ENCODE data around the gene SAPCD1.

The SAPCD1 gene

DNA sequence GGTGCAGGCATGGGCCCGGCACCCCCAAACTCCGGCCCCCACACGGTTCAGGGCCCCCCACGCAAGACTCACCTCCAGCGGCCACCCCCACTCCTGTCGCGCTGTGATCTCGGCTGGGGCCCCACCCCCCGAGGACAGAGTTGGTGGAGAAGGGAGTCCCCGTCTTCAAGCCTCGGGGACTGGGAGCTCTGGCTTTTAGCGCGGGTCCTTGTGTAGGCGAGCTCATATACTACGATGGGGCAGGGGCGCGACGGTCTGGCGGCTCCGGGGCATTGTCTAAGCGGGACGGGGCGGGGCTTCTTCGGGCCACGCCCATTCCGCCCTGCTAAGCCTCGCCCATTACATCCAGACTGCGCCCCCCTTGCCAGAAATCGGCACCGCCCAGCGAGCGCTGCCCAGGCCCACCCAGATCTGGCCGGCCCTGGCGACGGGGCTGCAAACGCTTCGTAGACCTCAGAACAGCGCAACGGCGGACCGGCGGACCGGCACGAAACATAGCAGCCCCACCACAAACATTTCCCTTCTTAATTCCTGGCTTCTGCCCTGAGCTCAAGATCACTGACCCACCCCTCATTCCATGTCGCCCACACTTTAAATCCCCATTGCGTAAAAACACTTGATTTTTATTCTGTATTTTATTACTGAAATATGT lies 32.4 kb upstream of the SAPCD1 start:
- peak; percentile 96 for DNase-seq

DNA sequence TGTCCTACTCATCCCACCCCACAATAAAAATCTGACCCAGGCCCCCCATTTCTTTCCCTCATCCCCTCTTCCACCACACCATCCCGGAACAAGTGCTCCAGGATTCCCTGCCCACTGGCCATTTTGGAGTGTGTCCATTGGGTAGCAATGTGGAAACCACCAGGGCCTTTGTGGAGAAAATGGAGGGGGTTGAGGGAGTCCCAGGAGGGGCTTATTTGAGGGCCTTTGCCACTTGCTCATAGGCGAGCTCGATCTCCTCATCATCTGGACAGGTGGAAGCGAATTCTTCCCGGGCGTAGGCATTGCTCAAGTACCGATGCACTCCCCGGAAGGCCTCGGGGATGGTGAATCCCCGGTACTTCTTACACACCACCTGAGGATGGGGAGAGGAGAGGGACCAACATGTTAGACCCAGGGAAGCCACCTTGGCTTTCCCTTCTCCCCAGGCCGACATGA lies 31.8 kb upstream of the SAPCD1 start:
- DNase-seq = no peak

DNA sequence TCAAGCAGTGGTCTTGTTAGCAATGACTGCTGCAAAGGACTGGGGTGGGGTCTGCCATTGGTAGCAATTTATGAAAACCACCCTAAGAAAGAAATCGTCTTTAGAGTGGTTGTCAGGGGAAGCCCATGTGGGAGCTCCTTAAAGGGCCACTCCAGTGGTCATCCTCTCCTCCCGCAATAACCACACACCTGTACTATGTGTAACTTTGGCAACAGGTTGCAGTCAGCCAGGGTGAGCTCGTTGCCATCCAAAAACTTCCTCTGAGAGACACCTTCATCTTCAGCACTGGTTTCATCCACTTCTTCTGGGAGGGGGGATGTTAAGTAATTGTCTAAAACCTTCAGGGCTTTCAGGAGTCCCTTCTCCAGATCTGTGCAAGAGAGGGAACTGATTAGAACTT lies 30.4 kb upstream of the SAPCD1 start:
- DNase-seq = no peak

DNA sequence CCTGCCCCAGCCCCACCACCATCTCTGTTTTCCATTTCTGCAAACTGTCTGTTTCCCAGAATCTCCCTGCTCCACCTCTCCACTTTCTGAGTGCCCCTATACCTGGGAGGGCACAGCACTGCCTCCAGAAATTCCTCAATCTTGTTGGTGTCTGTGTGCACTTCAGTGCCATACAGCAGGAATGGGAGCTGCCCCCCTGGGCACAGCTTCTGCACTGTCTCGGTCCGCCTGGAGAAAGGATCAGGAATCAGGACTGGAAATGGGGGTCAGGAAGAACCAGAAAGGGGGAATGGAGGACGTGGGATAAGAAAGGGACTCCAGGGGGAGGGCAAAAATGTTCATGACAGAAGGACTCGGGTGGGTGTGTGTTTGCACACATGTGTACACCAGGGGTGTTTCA lies 28.7 kb upstream of the SAPCD1 start:
- no peak for DNase-seq

DNA sequence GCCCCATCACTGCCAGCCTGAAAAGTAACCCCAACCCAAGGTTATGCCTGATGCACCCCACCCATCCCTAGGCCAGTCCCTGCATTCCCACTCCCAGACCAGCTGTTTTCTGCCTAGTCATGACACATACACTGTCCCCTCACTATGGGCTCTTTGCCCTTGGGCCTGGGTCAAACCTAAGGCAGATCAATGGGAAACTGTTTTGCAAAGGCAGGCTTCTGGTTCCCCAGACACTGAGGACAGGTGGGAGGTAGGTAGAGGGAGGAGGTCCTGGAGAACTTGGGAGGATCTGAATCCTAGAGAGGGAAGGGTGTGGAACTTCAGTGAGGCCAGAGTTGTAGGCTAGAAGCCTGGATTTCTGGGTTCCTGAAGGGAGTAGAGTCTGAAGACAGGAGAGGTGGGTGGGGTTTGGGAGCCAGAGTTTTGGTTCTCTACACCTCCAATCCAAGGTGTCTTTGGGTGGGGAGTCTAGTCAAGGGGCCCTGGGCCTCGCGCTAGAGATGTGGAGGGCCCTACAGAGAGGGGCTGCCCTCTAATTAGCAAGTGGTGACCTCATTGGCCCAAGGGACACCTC lies 28.1 kb upstream of the SAPCD1 start:
- no peak for DNase-seq

DNA sequence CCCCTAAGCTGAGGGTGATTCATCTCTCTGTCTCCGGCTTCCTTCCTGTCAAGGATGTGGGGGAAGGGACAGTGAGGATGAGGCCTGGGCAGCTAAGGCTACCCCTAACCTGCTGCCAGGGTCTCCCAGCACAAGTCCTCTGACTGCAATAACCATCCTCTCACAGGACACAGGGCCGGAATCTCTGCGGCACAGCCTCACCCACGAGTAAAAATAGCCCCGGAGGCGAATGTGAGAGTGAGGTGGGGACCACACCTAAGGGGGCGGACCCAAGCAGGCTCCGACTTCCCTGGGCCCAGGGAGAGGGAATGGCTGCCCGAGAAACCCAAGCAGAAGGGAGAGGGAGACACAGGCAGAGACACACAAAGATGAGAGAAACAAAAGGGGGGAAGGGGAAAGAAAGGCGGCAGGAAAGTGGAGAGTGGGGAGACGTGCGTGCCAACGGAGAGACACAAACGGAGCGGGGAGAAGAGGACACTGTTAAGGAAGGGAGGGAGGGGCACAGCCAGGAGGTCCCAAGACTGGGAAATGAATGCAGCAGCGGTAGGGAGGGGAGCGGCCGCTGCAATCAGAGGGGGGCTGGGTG lies 27.5 kb upstream of the SAPCD1 start:
- DNase-seq = peak; percentile 57

DNA sequence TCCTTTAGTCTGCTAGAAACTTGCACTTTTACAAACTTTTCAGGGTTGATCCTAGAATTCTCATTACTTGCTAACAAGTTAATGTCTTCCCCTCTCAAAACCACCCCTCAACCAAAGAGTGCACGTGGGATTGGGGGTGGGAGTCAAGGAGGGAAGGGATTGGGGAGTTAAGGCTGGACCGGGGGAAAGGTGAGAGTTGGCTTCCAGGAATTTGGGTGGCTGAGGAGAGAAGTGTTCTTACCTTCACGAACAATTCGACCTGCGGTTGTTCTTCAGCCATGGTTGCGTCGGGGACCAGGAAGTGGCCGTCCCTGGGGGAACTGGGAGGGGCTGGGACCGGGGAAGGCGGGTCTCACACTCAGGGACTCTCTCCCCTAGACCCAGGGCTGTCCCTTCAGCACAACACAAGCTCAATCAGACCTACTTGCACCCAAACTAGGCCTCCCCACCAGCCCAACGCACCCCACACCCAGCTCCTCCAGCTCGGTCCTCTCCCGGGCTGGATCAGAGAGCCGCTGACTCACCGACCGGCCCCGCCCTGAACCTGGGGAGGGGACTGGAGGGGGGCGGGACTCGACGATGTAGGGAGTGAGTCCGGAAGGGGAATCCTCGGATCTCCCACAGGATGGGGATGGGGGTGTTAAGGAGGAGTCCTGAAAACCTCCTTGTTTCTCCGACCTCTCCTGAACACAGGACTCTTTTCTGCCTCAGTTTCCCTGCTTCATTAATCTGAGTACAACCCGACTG lies 26.3 kb upstream of the SAPCD1 start, which contains the start of gene CLIC1:
TSS of gene CLIC1 (minus strand) at position 510 of the 747 bp plus-strand sequence. CDS start at position 280, 230 bp downstream.
- peak; percentile 92 for DNase-seq

DNA sequence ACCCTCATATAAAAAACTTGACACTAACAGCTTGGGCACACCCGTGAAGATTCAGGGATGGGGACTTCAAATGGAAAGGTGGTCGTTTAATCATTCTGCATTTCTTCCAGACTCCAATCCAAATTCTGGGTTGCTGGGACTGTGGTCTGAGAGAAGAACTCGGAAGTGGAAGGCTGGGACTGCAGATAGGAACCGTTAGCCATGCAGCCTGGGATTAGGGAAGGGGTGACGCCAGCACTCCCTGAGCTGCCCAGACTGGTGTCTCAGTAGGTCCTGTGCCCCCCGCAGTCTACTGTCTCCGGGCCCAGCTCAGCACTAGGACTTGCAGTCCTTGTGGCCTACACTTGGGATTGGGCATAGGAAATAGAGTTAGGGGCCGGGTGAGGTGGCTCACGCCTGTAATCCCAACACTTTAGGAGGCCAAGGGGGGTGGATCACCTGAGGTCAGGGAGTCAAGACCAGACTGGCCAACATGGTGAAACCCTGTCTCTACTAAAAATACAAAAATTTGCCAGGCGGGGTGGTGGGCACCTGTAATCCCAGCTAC lies 25.6 kb upstream of the SAPCD1 start:
- DNase-seq = no peak

DNA sequence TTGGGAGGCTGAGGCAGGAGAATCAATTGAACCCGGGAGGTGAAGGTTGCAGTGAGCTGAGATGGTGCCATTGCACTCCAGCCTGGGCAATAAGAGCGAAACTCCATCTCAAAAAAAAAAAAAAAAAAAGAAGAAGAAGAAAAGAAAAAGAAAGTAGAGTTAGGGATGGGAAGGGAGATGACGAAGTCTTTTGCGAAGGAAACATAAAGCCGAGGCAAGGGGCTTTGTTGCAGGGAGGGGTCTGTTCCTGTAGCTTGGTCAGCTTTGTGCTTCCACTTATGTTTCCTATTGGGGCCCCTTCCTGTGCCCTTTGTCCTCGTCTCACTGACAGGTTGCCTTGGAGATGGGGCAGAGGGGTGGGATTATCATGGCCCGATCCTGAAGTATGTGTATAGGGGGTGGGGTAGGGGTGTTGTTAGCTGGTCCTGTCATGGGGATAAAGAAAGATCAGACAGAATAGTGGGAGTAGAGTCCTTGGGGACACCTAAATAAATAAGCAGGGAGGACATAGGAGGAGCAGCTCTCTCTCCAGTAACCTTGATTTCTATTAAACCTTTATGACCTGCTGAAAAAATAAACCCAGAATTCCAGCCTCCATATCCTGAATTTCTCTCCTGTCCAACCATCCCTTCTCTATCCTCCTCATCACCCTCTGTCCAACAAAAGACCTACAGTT lies 25.0 kb upstream of the SAPCD1 start:
- DNase-seq = peak; percentile 52

DNA sequence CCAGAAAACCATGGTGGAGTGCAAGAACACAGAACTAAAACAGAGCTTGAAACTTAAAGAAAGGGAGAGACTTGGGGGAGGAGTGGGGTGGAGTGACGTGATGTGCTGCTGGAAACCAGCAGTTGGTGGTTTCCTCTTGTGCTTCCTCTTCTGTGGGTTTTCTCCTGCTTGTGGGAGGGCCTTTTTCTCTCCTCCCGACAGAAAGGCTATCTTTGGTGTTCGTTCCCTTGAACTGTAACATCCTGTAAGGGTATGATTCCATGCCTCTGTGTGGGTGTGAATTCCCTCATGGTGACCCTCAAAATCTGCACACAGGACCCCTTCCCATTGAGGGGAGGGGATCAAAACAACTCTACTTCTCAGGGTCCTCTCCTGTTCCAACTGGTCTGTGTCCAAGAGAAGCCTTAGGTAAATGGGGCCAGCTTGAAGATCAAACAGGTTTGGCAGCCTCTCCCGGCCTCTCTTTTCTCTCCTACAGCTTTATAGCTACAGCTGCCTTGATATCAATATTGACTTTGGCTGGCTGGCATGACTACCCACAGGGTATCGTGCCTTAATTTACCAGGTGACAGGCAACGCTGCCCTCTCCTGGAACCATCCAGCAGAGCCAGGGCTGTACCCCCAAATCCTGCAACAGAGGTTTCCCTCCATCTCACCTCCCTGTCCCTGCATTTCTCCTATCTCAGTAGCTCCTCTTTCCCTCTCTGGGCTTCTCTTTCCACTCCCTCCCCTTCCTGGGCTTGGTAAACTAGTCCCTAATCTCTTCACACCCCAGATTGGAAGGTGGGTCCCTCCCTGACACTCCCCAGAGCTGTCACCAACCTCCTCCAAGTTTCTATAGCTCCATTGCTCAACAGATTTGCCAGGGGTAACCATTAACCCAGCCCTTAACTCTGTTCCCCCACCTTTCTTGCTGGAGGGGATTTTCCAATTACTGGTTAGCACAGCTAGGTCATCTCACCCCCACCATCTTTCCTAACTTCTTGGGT lies 24.2 kb upstream of the SAPCD1 start:
- DNase-seq = peak; percentile 79

DNA sequence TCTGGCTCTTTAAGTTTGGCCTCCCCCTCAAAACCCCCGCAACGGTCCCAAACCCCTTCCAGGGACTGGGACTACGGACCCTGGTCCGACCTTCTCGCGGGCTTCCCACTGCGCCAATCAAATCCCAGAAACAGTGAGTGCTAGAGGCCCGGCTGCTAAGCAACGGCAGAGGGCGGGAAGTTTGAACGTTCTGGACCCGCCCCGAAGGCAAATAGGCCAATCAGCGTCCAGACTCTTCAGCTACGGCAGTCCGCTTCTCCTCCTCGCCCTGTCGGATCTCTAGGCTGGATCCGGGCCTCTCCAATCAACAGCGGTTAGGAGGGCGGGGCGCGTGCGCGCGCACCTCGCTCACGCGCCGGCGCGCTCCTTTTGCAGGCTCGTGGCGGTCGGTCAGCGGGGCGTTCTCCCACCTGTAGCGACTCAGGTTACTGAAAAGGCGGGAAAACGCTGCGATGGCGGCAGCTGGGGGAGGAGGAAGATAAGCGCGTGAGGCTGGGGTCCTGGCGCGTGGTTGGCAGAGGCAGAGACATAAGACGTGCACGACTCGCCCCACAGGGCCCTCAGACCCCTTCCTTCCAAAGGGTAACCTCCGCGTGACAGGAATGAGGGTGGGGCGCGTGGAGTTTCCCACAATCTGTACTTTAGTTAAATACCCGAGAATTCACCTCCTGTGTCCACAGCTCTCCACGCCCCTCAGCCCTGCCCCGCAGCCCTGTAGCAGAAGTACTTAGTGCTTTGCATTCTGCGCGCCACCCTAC lies 22.6 kb upstream of the SAPCD1 start, which contains the start of gene MSH5:
TSS of gene MSH5 (plus strand) at position 367 of the 758 bp plus-strand sequence. CDS start 462 bp downstream, outside the sequence.
- DNase-seq = peak; percentile 100

DNA sequence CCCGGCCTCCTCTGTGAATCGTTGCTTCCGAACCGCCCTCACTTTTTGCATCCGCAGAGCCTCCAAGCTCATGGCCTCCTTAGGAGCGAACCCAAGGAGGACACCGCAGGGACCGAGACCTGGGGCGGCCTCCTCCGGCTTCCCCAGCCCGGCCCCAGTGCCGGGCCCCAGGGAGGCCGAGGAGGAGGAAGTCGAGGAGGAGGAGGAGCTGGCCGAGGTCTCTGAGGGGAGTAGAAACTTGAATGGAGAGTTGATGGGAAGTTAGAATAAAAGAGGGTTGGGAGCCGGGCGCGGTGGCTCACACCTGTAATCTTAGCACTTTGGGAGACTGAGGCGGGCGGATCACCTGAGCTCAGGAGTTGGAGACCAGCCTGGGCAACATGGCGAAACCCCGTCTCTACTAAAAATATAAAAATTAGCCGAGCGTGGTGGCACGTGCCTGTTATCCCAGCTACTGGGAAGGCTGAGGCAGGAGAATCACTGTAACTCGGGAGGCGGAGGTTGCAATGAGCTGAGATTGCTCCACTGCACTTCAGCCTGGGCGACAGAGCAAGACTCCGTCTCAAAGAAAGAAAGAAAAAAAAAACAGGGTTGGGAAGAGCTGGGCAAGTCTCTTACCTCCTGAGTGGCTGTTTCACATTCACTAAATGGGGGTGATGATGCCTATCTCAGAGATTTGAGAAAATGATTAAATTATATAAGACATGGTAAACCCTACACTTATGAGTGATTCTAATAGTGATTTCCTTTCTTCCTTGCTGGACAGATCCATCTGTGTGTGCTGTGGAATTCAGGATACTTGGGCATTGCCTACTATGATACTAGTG lies 21.8 kb upstream of the SAPCD1 start:
- DNase-seq = no peak

DNA sequence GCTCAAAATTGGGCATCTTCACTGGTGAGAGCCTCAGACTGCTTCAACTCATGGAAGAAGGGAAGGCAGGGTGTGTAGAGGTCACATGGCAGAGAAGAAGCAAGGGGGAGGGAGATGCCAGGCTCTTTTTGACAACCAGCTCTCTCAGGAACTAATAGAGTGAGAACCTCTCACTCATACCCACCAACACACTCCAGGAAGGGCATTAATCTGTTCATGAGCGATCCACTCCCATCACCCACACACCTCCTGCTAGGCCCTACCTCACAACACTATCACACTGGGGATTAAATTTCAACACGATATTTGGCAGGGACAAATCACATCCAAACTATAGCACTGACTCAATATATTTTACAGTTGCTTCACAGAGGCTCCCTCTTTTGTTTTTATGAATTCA lies 20.6 kb upstream of the SAPCD1 start:
- DNase-seq = no peak

DNA sequence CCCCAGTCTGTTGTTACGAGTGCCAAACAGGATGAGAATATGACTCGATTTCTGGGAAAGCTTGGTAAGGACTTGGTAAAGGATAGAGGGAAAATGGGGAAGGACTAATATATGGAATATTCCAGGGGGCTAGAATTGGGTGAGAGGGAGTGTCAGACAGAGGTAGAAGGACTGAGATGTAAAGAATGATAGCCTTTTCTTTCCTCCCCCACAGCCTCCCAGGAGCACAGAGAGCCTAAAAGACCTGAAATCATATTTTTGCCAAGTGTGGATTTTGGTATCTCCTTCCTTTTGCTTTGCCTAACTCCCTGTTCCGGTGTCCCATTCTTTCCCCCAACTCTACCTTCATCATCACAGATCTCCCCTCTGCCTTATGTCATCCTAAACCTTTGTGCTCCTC lies 19.6 kb upstream of the SAPCD1 start:
- no peak for DNase-seq

DNA sequence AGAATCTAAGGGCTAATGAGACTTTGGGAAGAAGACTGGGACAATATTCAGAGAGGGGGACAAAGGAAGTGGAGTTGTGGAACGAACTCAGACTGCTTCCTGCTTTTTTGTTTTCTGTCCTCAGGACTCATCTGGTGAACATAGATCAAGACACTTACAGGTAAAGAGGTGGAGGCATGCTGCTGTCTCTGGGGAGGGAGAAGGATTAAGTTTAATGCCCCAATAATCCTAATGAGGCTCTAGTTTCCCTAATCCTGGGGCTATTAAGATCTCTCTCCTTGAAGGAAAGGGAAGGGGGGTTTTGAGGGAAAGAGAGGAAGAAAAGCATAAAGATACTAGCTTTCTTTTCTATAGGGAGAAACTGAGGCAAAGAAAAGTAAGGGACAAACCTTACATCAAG lies 18.0 kb upstream of the SAPCD1 start:
- no peak for DNase-seq

DNA sequence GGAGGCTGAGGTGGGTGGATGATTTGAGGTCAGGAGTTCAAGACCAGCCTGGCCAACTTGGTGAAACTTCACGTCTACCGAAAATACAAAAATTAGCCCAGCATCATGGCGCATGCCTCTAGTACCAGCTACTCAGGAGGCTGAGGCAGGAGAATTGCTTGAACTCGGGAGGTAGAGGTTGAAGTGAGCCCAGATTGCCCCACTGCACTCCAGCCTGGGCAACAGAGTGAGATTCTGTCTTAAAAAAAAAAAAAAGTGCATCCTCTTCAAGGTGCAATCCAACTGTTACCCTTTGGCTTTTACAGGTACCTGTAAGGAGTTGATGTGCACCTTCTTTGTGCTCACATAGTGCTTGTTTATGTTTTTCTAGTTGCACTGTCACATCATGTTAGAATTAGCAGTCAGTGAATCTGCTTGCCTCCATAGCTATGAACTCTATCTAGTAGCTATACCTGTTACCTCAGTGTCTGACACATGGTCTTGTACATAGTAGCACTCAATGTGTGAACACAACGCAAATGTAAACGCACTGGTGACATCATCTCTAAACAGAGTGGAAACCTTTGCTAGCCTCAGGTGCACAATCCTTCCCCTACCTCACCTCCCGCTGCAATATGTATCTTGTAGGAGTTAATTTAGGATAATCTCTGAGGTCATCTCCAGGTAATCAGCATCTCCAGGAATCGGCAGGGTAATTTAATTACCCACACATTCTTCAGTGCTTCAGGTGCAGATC lies 13.0 kb upstream of the SAPCD1 start:
- no peak for DNase-seq

DNA sequence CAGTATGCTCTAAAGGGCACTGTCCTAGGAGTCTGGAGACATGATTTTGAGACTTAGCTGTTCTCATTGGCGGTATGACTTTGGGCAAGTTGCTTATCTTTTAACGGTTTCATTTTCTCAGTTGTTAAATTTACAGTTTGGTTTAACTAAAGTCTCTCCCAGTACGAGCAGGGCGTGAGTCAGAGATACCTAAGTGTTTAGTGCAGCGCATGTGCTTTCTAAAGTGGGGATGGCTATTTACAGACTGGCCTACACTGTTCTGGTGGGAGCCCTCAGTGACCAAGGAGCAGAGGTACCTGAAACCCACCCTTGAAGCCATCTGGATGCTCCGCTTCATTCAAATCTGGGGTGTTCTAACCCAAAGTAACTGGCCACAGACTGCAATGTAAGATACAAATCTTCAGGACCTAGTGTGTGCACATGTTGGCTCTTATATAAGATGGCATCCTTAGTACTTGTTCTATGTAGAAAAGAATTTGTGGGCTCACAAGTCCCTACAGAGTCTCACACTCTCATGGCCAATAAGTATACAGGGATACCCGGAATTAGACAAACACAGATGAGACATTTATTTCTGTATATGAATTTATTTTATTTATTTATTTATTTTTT lies 11.9 kb upstream of the SAPCD1 start:
- no peak for DNase-seq

DNA sequence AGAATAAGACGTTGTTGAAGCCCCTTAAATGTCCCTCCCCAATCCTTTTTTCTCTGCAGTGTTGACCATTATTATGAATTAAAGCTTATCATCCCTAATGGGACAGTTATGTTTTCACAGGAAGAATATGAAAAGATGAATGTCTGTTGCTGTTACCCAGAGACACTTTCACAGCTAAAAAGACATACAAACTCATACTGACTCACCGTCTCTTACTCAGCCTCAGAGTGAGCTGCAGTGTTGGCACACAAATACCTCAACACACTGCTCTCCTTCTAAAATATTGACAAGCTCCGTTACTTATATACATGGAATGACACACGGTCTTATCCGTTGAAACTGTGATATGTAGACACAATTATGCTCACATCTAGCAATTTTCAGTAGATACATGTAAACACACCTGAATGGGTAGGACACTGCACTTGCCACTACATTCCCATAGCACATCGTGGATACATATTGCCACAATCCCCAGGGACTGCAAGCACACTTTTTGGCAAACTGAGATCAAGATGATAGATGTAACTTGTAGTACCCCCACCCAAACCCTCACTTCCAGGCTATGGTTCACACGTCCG lies 9.6 kb upstream of the SAPCD1 start:
- DNase-seq = no peak

Data from right hindlimb (tissue), 1 donor.